HUDEP-2 (cell line): ENCODE data around the gene DHRS9.
"Not testable (repeated sequence)": the region's sequence is repeated elsewhere in the genome, so short reads cannot be mapped to it uniquely, and the experiment has no call there.

ENCODE experiments used
- DNase-seq, 76 experiments: peaks; one replicate each; lab custom pipeline; 2025; ENCODE audit not compliant: unreplicated experiment in 76 of 76; lab: John Stamatoyannopoulos, UW

Gene DHRS9

GRCh38 chr2:169119851-169120250 is 50.5 kb downstream of the DHRS9 start:
- DNase-seq, result no peak

- no peak for DNase-seq
Measured at GRCh38 chr2:169129703-169130243, 60.4 kb downstream of the DHRS9 start.

- DNase-seq, result peak in 24 of 76 experiments; percentile 4 to 57 (median 20)
Measured at GRCh38 chr2:169131587-169132512, 62.5 kb downstream of the DHRS9 start.

- not testable (repeated sequence) for DNase-seq
Measured at GRCh38 chr2:169134272-169134671, 64.9 kb downstream of the DHRS9 start.

- DNase-seq, result not testable (repeated sequence)
Measured at GRCh38 chr2:169136428-169136827, 67.1 kb downstream of the DHRS9 start.

- DNase-seq, result no peak
Measured at GRCh38 chr2:169136885-169137534, 67.6 kb downstream of the DHRS9 start.

GRCh38 chr2:169137924-169138323 is 68.6 kb downstream of the DHRS9 start:
- no peak for DNase-seq

- no peak for DNase-seq
Measured at GRCh38 chr2:169139145-169139544, 69.8 kb downstream of the DHRS9 start.

GRCh38 chr2:169139993-169140767 is 70.8 kb downstream of the DHRS9 start:
- DNase-seq, result no peak

- peak in 43 of 76 experiments; percentile 4 to 58 (median 23) for DNase-seq
Measured at GRCh38 chr2:169141713-169142352, 72.5 kb downstream of the DHRS9 start.

- no peak for DNase-seq
Measured at GRCh38 chr2:169143998-169144397, 74.6 kb downstream of the DHRS9 start.
